WERI-Rb-1 (cell line): Measurements from ENCODE around the gene ACTR3.

Source experiments
- DNase-seq: peaks from one replicate; pipeline ENCODE4 v3.0.0-alpha.2; 2020
- H3K27ac ChIP-seq: fragments of 250-450 bp; sonication (Bioruptor Pico); 2 replicates; pipeline ENCODE4 v1.5.1; 2020; ENCODE audit warnings: mild to moderate bottlenecking, moderate library complexity
- H3K27me3 ChIP-seq: fragments of 250-450 bp; sonication (Bioruptor Pico); 2 replicates; pipeline ENCODE4 v1.5.1; 2021; ENCODE audit warnings: mild to moderate bottlenecking, low read depth, moderate library complexity; ENCODE audit not compliant: insufficient read depth, severe bottlenecking
- H3K36me3 ChIP-seq: fragments of 250-450 bp; sonication (Bioruptor Pico); 2 replicates; pipeline ENCODE4 v1.5.1; 2020; ENCODE audit warnings: mild to moderate bottlenecking, moderate library complexity
- H3K4me3 ChIP-seq: 2 replicates; pipeline ENCODE4 v1.5.1; 2011; ENCODE audit warnings: low read depth, mild to moderate bottlenecking, control low read depth, low read length
- H3K9me3 ChIP-seq: fragments of 250-450 bp; sonication (Bioruptor Pico); 2 replicates; pipeline ENCODE4 v1.5.1; 2021; ENCODE audit warnings: mild to moderate bottlenecking, moderate library complexity; ENCODE audit not compliant: severe bottlenecking
- CTCF ChIP-seq: IDR thresholded peaks from 2 replicates; pipeline ENCODE4 v1.5.1; 2011; ENCODE audit warnings: low read depth, mild to moderate bottlenecking, control low read depth, inconsistent platforms, low read length

ACTR3 gene

DNA sequence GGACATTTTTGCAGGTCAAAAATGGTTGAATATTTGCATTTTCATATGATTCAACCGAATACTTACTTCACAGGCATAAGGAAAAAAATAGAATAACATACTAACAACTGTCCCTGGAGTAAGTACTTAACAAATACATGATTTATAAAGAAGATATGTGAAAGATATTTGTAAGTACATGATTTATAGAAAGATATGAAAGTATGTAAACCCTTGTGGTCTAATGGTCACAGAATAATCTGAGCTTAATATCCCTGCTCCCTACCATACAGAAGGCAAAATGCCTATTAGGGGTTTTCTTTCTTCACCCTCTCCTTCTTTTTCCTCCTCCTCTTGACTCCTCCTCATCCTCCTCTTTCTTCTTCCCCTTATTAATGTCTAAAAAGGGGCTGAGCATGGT is 20.6 kb upstream of the ACTR3 start:
- no peaks in the 10 kb centered on the region for H3K27me3 ChIP-seq
- H3K27ac ChIP-seq, result no peak overlapping the region
- no peaks in the 10 kb centered on the region for H3K36me3 ChIP-seq
- no peak for TF ChIP-seq CTCF
- no peaks in the 10 kb centered on the region for H3K9me3 ChIP-seq
- H3K4me3 ChIP-seq, result no peak overlapping the region
- no peak for DNase-seq

DNA sequence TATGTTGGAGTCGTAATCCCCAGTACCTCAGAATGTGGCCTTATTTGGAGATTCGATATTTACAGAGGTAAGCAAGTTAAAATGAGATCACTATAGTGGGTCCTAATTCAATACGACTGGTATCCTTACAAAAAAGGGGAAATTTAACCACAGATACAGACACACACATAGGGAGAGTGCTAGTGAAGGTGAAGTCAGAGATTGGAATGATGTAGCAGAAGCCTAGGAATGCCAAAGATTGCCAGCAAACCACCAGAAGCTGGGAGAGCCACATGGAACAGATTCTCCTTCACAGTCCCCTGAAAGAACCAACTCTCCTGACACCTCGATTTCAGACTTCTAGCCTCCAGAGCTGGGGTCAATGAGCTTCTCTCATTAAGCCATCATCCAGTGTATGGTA is 17.7 kb upstream of the ACTR3 start:
- Histone ChIP-seq H3K27me3 (no peaks in the 10 kb centered on the region), H3K4me3 (no peak overlapping the region), H3K36me3 (no peaks in the 10 kb centered on the region), H3K27ac (no peak overlapping the region), H3K9me3 (no peaks in the 10 kb centered on the region)
- no peak for DNase-seq
- TF ChIP-seq CTCF, result no peak

DNA sequence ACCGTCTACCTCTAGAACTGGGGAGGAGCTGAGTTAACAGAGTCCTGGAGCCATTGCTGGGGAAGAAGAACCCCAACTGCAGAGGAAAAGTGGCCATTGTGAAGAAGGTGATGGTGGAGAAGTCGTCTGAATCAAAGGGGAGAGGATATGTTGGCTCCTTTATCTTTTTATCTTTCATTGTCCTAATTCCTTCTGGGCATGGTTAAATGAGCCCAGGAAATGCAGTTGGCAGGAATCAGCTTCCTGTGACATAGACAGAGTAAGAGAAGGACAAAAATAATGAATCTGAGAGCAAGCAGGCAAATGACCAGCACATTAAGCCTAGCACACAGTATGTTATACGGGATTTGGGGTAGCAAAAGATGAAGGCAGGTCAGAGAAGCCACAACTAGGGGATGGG is 16.0 kb upstream of the ACTR3 start:
- TF ChIP-seq CTCF, result no peak
- no peak overlapping the region for H3K27ac ChIP-seq
- no peak for DNase-seq
- H3K4me3 ChIP-seq, result no peak overlapping the region
- no peaks in the 10 kb centered on the region for H3K27me3 ChIP-seq
- H3K9me3 ChIP-seq, result no peaks in the 10 kb centered on the region
- H3K36me3 ChIP-seq, result no peaks in the 10 kb centered on the region

DNA sequence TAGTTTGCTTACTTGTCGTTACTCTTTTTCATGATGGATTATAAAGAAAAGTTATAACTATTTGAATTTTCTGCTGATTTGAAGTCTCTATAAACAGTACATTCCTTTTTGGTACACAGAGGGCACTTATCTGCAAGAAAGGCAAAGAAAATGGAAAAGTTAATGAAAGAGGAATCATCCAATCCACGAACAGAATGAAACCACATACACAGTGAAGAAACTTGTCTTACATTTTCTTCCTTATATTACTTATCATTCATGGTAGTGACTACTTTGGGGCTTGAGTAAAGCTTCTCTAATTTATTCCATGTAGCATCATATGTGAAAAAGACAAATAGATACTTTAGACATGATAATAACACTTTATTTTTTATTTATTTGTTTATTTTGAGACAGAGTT is 14.8 kb upstream of the ACTR3 start:
- no peaks in the 10 kb centered on the region for H3K27me3 ChIP-seq
- H3K27ac ChIP-seq, result no peak overlapping the region
- no peaks in the 10 kb centered on the region for H3K36me3 ChIP-seq
- H3K9me3 ChIP-seq, result no peaks in the 10 kb centered on the region
- no peak for TF ChIP-seq CTCF
- no peak for DNase-seq
- H3K4me3 ChIP-seq, result no peak overlapping the region

- DNase-seq, result no peak
- Histone ChIP-seq H3K27me3 (no peaks in the 10 kb centered on the region), H3K9me3 (no peaks in the 10 kb centered on the region), H3K36me3 (no peaks in the 10 kb centered on the region), H3K27ac (no peak overlapping the region), H3K4me3 (no peak overlapping the region)
- no peak for TF ChIP-seq CTCF
These were observed 13.1 kb upstream of the ACTR3 start for GRCh38 chr2:113876503-113877387.
